Tongue (tissue), 2 donors: ENCODE measurements around the gene MZB1. TPM values are rescaled to one million over a fixed set of nuclear protein-coding genes. Genes with fewer than 3 reads are reported as not detected.
"Not testable (repeated sequence)": the region's sequence is repeated elsewhere in the genome, so short reads cannot be mapped to it uniquely, and the experiment has no call there.

Experiments used
- DNase-seq: peaks from one replicate; pipeline ENCODE4 v3.0.0-alpha.2; 2015
- total RNA-seq: library from RNA; depleted of rRNA; stranded (reverse); fragments of >200 nt; gene quantifications from one replicate; pipeline ENCODE4 v1.2.3, GENCODE V29; 2014

MZB1 gene
- total RNA-seq, 1 donor from 2014 or later, result 0.62 TPM

DNA sequence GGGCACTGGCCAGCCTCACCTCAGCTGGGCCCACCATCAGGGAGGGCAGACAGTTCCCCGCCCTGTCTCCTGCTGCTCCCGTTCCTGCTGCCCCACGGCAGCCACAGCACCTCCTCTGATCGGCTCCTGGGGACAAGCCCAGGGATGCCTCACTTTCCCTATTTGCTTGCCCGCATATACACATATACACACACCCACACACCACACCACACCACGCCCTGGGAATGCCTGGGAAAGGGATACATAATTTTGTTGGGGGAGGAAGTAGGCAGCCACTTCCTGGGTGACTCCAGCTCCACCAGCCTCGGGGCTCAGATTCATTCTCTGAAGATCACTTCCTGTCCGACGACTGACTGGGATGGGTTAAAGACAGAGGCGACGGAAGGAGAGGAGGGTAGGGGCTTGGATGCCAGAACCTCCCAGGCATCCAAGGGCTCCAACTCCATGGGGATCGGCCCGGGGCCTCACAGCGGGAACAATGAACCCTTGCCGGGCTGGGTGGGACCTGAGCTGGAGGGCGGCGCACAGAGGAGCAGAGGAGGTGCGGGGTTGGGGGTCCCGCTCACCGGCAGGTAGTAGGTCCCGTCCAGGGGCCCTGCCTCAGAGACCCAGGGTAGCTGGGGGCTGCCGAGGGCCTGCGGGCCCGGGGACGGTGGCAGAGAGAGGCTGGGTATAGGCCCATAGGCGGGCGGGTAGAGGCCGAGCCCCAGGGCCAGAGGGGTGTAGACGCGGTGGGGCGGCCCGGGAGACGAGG is 2.0 kb upstream of the MZB1 start:
- no peak for DNase-seq

DNA sequence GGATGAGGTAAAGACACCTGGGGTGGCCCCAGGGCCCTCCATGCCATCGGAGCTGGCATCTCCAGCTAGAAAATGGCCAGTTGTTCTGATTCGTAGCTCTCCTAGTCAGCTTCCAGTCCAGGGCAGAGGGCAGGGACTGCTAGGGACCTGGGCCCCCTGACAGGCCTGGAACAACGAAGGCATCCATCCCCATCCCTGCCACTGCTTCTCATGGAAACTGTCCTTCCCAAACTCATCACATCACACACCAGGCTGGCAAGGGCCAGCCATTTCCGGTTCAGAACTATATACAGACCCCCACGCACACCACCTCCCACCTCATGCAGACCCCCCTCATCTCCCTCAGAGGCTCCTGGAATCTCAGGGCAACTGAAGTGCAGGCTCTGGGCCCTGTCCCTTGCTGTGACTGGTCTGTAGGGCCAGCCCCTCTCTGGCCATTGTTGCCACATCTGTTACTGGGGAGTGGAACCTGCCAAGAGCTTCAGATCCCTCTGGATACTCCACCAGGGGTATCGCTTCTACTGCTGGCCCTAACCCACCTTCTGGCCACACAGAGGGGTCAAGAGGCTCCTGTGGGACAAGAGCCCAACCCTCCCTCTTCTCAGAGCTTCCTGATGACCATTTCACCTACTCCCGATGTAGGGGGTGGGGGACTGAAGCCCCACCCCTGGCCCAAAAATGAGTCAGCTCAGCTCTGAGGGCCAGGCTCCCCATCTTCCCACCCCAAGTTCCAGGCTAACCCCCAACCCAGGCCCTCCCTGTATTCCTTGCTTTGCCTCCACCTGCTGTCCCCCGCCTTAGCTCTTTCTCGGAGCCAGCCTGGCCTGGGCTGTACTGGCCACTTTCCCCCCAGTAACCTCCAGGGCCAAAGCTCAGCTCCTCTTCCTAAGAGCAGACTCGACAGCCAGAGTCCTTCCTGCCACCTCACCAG is 1.2 kb upstream of the MZB1 start:
- DNase-seq, result no peak

DNA sequence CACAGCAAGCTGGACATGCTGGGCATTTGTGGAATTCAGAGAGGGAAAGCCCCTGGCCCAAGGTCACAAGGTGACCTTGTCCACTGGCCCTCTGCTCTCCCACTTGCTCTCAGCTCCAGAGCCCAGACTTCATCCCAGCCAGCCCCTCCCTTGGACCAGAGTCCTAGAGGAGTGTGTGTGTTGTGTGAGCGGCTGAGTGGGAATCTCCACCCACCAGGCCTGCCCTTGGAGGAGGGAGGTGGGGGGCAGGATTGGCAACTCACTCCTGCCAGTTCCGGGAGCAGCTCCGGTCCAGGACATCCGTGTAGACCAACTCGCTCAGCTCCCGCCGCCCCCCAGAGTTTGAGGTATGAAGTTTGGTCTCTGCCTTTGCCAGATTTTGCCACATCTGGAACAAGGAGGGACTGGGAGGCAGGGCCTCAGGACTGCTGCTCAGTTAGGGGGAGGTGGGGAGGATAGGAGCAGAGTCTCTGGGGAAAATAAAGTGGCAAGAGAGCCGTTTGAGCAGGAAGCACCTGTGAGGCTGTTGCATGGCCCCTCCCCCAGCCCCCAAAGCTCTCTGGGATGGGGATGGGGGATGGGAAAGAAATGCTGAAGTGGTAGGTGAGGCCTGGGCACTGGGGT is 1.4 kb downstream of the MZB1 start:
- peak; percentile 25 for DNase-seq

- no peak for DNase-seq
Measured at GRCh38 chr5:139387611-139388197, 2.0 kb downstream of the MZB1 start.

GRCh38 chr5:139386956-139387355 is 2.8 kb downstream of the MZB1 start:
- not testable (repeated sequence) for DNase-seq

- no peak for DNase-seq
Measured at GRCh38 chr5:139386050-139386438, 3.7 kb downstream of the MZB1 start.

DNA sequence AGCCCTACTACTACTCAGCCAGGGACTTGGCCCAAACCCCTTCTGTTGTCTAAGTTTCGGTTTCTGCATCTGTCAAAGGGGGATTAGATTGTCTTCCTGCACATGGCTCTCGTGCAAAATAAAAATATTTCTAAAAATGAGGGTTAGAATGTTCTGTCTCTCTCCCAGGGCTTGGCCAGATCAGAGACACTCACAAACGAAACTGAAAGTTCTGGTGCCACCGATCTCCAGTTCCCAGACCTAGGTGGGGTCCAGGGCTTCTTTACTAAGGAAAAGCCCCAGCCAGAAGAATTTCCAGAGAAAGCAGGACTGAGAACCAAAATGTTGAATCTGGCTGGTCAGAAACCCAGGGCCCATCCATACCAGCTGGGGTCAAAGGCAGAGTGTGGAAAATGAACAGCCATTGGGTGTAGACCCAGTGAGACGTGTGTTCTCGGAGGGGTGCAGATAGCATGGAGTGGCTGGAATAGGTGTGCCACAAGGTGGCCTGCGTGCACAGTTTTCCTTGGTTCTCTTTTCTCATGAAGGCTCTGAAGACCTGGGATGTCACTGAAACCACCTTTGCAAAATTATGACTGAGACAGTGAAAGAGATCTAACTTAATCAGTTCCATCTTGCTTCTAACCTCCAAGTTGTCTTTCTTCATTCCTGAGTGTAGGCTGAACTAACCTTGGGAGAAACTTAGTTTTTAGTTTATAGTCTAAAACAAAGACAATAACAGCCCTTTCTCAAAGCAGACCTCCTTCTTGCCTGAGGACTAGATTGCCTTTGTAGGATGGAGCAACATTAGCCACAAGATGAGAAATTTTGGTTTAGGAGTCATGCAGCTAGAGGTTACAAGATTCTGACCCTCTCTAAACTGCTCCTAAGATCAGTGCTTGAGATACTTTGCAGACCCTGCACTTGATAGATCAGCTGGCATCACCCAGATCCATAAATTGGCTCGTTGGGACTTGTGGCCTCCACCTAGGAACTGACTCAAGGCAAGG is 4.4 kb downstream of the MZB1 start:
- no peak for DNase-seq

DNA sequence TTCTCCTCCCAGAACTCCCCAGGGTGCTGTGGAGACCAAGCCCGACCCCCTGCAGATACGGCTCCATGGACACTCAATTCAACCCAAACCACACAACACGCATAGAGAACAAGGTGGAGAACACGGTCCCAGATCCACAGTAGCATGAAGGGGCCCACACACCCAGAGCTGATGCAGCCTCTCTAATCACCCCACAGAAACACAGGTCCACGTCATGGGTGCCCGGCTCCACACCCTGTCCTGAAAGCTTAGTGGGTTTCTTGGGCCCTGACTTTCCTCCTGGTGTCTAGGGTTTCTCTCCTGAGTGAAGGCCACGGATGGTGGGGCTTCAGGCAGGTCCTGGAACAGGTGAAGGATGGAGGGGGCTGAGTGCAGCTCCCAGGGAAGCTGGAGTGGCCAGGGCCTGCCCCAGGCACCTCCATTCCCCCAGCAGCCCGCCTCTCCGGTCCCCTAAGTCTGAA is 5.1 kb downstream of the MZB1 start:
- DNase-seq, result no peak

DNA sequence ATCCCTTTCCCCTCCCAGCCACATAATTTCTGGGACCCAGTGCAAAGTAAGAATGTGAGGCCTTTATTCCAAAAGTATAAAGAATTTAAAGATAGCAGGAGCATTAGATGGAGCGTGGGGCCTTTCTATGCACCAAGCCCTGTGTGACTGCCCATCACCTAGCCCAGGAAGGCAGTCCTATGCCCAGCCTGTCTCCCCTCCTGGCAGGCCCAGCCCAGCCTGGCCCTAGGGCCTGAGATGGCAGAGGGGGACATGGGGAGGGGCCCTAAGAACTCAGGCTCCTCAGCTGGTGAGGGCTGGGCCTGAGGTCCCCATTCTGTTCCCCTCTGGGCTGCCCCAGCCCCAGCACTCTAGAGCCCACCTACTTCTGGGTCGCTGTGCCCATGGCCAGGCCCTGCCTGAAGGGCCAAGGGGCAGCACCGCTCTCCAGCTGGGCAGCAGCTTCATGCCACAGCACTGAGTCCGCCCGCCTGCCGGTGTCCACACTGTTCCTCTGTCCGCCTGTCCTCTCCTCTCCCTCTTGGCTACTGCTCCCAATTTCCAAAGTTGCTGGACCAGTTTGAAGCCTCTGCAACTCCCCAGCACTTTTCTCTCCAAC is 5.6 kb downstream of the MZB1 start:
- no peak for DNase-seq

DNA sequence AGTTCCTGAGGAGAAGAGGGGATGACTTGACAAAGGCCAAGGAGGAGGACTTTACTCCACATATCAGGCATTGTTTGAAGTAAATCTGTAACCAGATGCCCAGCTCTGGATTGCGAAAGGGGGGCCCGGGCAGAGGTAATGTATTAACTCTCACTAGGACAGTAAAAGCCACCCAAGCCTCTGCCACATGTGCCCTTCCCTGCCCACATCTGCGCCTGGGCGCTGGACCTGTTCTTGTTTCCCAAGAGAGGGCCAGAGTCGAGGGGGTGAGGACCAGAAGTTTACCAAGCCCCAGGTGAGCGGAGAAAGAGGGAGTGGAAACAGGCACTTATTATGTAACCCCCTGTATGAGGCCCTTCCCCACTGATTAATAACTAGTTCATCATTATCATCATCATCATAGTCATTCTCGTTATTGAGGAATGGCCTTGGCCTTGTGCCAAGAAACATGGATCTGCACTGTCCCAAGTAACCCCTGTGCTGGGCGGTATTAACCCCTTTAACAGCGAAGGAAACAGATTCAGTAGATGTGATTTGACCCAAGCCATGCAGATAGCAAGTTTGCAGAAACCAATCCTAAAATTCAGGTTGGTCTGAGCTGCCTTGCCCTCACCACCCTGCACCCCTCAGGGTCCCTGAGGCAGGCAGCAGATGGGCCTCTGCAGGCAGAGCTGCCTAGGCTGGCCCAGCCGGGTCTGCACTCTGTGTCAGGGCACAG is 6.3 kb downstream of the MZB1 start, which contains the start of gene SLC23A1:
TSS of gene SLC23A1 (minus strand) at position 23 of the 718 bp plus-strand sequence. CDS start 44 bp downstream, outside the sequence.
- DNase-seq, result no peak

DNA sequence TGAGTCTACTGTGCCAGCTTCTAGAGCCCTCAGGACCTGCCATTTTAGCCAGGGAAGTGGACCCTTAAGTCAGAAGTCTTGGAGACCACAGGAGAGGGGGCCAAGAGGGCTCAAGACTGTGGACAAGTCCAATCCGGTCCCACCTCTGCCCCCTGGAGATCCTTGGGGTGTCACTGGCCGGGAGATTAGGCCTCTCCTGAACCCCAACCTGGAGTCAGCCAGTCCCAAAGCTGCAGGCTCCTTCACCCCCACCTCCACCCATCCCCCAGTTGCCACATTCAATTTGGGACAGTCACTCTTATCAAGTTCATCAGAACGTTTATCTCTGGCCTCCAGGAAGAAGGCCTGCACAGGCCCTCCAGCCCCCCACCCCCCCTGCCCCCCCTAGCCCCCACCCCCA is 6.9 kb downstream of the MZB1 start:
- no peak for DNase-seq

DNA sequence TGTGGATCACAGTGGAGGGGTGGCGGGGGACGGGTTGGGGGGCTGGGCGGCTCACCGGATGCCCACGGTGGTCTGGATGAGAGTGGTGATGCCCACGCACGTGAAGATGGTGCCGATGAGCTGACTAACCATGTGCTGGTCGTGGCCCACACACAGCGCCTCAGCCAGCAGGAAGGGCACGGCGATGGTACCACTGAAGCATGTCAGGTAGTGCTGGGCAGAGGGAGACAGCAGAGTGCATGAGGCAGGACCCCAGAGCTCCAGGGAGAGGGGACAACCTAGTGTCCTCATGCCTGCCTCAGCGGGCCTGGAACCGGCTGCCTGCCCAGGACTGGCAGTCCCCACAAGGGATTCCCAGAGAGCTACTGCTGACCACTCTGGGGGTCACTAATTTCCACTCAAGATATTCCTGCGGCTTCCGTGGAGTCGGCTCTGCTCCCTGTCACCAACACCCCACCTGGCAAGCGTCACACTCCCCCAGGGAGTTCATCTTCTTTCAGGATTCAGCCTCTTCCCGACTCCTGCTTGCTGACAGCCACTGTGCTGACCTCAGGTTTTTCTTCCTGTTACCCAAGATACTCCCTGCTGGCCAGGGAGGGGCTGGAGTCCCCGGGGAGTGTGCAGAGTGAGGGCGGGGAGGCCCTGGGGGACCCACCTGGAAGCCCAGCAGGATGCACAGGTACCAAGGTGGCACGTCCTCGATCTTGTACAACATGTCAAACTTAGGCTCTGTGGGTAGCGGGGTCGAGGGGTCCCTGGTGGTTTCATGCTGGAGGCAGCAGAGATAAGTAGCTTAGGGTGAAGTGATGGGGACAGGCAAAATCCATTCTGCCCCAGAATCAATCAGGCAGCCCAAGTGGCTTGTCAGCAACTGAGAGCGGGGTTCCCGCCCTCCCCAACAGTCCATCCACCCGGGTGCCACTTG is 7.6 kb downstream of the MZB1 start:
- DNase-seq, result no peak

- no peak for DNase-seq
Measured at GRCh38 chr5:139379626-139380449, 9.9 kb downstream of the MZB1 start.

DNA sequence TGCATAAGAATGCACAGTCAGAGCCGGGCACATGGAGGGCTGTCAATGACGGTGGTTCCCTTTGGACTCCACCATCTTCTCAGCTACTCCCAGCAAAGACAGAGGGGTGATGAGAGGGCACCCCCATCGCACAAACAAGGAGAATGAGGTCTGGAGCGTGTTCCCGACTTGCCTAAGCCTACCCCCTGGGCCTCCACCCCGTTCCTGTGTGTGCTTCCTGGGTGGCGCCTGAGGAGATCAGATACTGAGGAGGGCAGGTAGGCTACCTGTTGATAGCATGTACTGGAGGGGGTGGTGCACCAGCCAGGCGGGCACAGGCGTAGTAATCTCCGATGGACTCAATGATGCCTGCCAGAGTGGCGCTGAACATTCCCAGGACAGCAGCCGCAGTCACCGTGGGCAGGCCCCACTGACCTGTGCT is 10.8 kb downstream of the MZB1 start:
- no peak for DNase-seq

DNA sequence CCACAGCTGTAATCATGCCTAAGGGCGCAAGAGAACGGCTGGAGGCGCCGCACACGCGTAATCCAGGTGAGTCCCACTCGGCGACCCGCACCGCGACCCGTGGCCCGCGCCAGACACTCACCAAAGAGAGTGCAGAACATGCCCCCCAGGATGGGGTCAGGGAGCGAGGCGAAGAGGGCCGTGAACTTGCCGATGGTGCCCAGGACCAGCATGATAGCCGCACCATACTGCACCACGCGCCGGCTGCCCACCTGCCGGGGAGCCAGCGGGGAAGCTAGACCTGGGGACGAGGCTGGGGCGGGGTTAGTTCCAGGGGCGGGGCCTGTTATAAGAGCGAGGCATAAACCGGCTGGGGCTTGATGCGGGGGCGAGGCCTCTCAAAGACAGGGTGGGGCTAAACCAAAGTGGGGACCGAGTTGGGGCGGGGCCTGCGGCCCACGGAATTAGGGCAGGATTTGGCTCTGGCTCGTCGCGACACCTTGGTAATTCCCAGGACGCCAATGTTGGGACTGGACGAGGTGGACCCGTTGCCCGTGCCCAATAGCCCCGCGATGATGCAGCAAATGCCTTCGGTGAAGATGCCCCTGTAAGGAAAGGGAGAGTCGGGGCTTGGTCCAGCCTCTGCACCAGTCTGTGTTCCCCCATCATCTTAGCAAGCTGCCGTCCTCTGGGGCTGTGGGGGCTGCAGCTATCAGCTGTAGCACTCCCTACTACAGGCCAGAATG is 11.4 kb downstream of the MZB1 start:
- no peak for DNase-seq

DNA sequence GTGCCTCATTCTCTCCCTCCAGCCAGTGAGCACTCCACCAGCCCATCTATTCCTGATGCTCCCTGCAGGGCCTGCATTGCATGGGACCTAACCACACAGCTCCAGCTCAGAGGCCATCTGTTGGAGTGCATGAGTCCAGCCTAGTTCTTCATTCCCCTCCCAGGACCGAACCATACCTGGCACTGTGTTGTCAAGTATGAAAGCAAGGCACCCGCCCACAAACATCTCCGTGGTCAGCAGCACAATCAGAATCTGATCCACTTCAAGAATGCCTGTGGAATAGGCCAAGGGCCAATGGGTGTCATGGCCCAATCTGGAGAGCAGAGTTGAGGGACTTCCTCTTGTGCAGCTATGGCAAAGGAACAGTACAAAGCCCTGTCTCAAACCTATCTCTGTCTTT is 12.5 kb downstream of the MZB1 start:
- no peak for DNase-seq

GRCh38 chr5:139376364-139376763 is 13.3 kb downstream of the MZB1 start:
- DNase-seq, result no peak
